OCI-LY7 (cell line): ENCODE measurements around the gene COLQ. TPM values are rescaled to one million over a fixed set of nuclear protein-coding genes. Genes with fewer than 3 reads are reported as not detected.
"Not testable (repeated sequence)": the region's sequence is repeated elsewhere in the genome, so short reads cannot be mapped to it uniquely, and the experiment has no call there.

Experiments
- BruUV-seq: library from RNA; stranded (reverse); fragments of 400-500 nt; replicated peaks from 2 replicates; lab custom pipeline; 2021; lab: Mats Ljungman, UMichigan
- CTCF ChIA-PET: fragments of 300-600 bp; sonication (Branson Sonifier 250); formaldehyde crosslinking; loops from one replicate; lab custom pipeline; 2022; ENCODE audit warnings: antibody characterized with exemption; ENCODE audit not compliant: unreplicated experiment; lab: Charles Lee
- POLR2A ChIA-PET: fragments of 300-600 bp; sonication (Branson Sonifier 250); formaldehyde crosslinking; loops from one replicate; lab custom pipeline; 2022; ENCODE audit warnings: antibody characterized with exemption; lab: Charles Lee
- DNase-seq: peaks from one replicate; pipeline ENCODE4 v3.0.0-alpha.2; 2015; ENCODE audit warnings: low spot score
- H2AFZ ChIP-seq: fragments of 200-600 bp; sonication (generic), shearing (Covaris generic); 2 replicates; pipeline ENCODE4 v1.6.1; 2014; ENCODE audit warnings: mild to moderate bottlenecking, antibody characterized with exemption, low read length, moderate library complexity
- H3K27ac ChIP-seq: fragments of 200-600 bp; sonication (generic); 2 replicates; pipeline ENCODE4 v1.5.1; 2014; ENCODE audit warnings: mixed run types, low read depth, mild to moderate bottlenecking, moderate library complexity, low read length, inconsistent platforms; ENCODE audit not compliant: poor library complexity, severe bottlenecking
- H3K36me3 ChIP-seq: fragments of 200-600 bp; sonication (generic); 2 replicates; pipeline ENCODE4 v1.6.1; 2014; ENCODE audit warnings: mild to moderate bottlenecking, antibody characterized with exemption, low read length, moderate library complexity, mixed read lengths; ENCODE audit not compliant: insufficient read depth
- H3K4me1 ChIP-seq: fragments of 200-600 bp; sonication (generic); 2 replicates; pipeline ENCODE4 v1.5.1; 2014; ENCODE audit warnings: mild to moderate bottlenecking, low read length; ENCODE audit not compliant: insufficient read depth, poor library complexity, severe bottlenecking
- H3K4me2 ChIP-seq: fragments of 200-600 bp; sonication (generic); 2 replicates; pipeline ENCODE4 v1.6.1; 2014; ENCODE audit warnings: mild to moderate bottlenecking, low read length
- H3K4me3 ChIP-seq: fragments of 200-600 bp; sonication (generic); 2 replicates; pipeline ENCODE4 v1.5.1; 2014; ENCODE audit warnings: mild to moderate bottlenecking, low read depth, low read length; ENCODE audit not compliant: poor library complexity, severe bottlenecking
- H3K79me2 ChIP-seq: fragments of 200-600 bp; sonication (generic); 2 replicates; pipeline ENCODE4 v1.6.1; 2016; ENCODE audit warnings: low read depth, mild to moderate bottlenecking, low read length, moderate library complexity, mixed read lengths; ENCODE audit not compliant: insufficient read depth
- H3K9me2 ChIP-seq: fragments of 200-600 bp; sonication (generic); 2 replicates; pipeline ENCODE4 v1.6.1; 2016; ENCODE audit warnings: mild to moderate bottlenecking, low read length, mixed read lengths; ENCODE audit not compliant: insufficient read depth
- H3K9me3 ChIP-seq: fragments of 200-600 bp; sonication (generic); 2 replicates; pipeline ENCODE4 v1.6.1; 2014; ENCODE audit warnings: mild to moderate bottlenecking, mixed run types, low read length, mixed read lengths
- H4K20me1 ChIP-seq: fragments of 200-600 bp; sonication (generic); 2 replicates; pipeline ENCODE4 v1.6.1; 2014; ENCODE audit warnings: mild to moderate bottlenecking, antibody characterized with exemption, low read length, moderate library complexity, mixed read lengths; ENCODE audit not compliant: insufficient read depth
- CTCF ChIP-seq: fragments of 200-600 bp; sonication (generic); conservative IDR thresholded peaks from 2 replicates; pipeline ENCODE4 v1.5.1; 2014; ENCODE audit warnings: mild to moderate bottlenecking, antibody characterized with exemption, low read length, moderate library complexity, mixed read lengths
- EZH2phosphoT487 ChIP-seq: fragments of 200-600 bp; sonication (generic); IDR thresholded peaks from 2 replicates; pipeline ENCODE4 v1.6.1; 2018; ENCODE audit warnings: low read depth, borderline replicate concordance, mild to moderate bottlenecking, mixed run types, antibody characterized with exemption, low read length, moderate library complexity, mixed read lengths
- intact Hi-C: fragments of 100-400 bp; cut with micrococcal nuclease; formaldehyde crosslinking; loops from one replicate; pipeline ENCODE4 v1.10.0; 2022; ENCODE audit not compliant: unreplicated experiment
- total RNA-seq, 2 experiments: library from RNA; depleted of rRNA in 1 of 2; stranded (reverse); fragments of >200 nt in 1 of 2; shearing (Covaris generic) in 1 of 2; gene quantifications; 2 replicates each; pipeline ENCODE4 v1.2.3, GENCODE V29; 2014 to 2022

The COLQ gene
- total RNA-seq, 2 experiments from 2014 or later: 0.42 to 1.4 TPM

DNA sequence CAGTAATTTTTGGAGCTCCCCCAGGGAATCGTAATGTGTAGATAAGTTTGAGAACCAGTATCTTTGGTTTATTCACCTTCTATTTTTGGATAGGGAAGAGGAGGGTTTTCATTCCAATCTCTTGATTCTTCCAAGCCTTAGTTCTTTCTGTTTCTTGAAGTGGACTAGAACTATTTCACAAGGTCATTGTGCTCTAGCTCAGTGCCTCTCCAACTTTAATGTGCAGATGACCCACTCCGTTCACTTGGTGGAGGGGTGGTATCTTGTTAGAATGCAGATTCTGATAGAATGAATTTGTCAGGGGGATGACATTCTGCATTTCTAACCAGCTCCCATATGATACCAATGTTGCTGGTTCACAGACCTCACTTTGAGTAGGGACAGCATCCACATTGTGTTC lies 35.5 kb downstream of the COLQ start:
- intact Hi-C loops: no loop called here
- H2AFZ ChIP-seq: no peak overlapping the region
- POLR2A ChIA-PET: no interaction called here
- no peak overlapping the region for H3K4me3 ChIP-seq
- no peak overlapping the region for H3K27ac ChIP-seq
- no peaks in the 10 kb centered on the region for H3K4me1 ChIP-seq
- no peaks in the 10 kb centered on the region for H3K9me3 ChIP-seq
- no peaks in the 10 kb centered on the region for H4K20me1 ChIP-seq
- no peaks in the 10 kb centered on the region for H3K36me3 ChIP-seq
- no peak for TF ChIP-seq EZH2phosphoT487
- TF ChIP-seq CTCF: no peak
- BruUV-seq: no TSS peak
- no peaks in the 10 kb centered on the region for H3K9me2 ChIP-seq
- H3K4me2 ChIP-seq: no peak overlapping the region
- CTCF ChIA-PET: no interaction called here
- H3K79me2 ChIP-seq: no peaks in the 10 kb centered on the region
- no peak for DNase-seq

GRCh38 chr3:15484551-15484950 lies 37.0 kb downstream of the COLQ start:
- H3K79me2 ChIP-seq, DNase-seq, H3K27ac ChIP-seq, CTCF ChIA-PET, H2AFZ ChIP-seq, BruUV-seq, H3K4me3 ChIP-seq, H3K4me2 ChIP-seq, H3K4me1 ChIP-seq, H4K20me1 ChIP-seq, H3K9me3 ChIP-seq, H3K36me3 ChIP-seq, intact Hi-C loops, H3K9me2 ChIP-seq, POLR2A ChIA-PET: not testable (repeated sequence)

- no peaks in the 10 kb centered on the region for H3K36me3 ChIP-seq
- no peak for DNase-seq
- no TSS peak for BruUV-seq
- ChIA-PET POLR2A (interaction anchor here (0.7 kb wide), 1 partner anchor 19 kb away, joined by 3 read pairs; no protein-coding TSS in a partner anchor), CTCF (no interaction called here)
- no peaks in the 10 kb centered on the region for H3K9me3 ChIP-seq
- TF ChIP-seq EZH2phosphoT487: no peak
- no peak for TF ChIP-seq CTCF
- H3K4me3 ChIP-seq: no peak overlapping the region
- no peak overlapping the region for H3K4me2 ChIP-seq
- no peaks in the 10 kb centered on the region for H3K4me1 ChIP-seq
- H3K27ac ChIP-seq: no peak overlapping the region
- intact Hi-C loops: no loop called here
- H2AFZ ChIP-seq: no peak overlapping the region
- H3K79me2 ChIP-seq: no peaks in the 10 kb centered on the region
- no peaks in the 10 kb centered on the region for H3K9me2 ChIP-seq
- H4K20me1 ChIP-seq: no peaks in the 10 kb centered on the region
Measured at GRCh38 chr3:15479400-15480224, 41.9 kb downstream of the COLQ start.
